ENCODE data around the gene ERCC6. TPM values are rescaled to one million over a fixed set of nuclear protein-coding genes. Genes with fewer than 3 reads are reported as not detected.

Gene ERCC6
- total RNA-seq, 1 donor from 2014 or later, result 23.5 TPM

DNA sequence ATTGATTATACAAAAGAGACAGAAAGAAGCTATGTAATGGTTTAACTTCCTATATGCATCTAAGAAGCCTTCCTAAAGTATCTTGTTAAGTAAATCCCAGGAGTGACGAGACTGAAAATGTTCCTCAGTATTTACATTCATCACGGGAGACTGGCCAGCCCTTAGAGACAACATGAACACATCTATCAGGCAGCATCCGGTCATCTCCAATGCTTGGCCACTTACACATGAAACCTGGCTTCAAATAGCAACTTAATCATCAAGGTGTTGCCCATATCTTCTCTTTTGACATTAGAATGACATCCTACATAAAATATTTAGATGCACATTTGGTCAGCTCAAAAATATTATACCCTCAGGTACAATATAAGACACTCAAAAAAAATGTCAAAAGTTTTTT, 33.8 kb downstream of the ERCC6 start:
- intact Hi-C loops (cut with DNase I), result no loop called here
- H3K4me1 ChIP-seq, result no peaks in the 10 kb centered on the region
- ATAC-seq (no peak), DNase-seq (no peak)
- no peaks in the 10 kb centered on the region for H3K9me3 ChIP-seq
- H3K4me3 ChIP-seq, result no peak overlapping the region
- H3K36me3 ChIP-seq, result peaks cover 35% of the 10 kb centered on the region
- TF ChIP-seq, protein P1, sequence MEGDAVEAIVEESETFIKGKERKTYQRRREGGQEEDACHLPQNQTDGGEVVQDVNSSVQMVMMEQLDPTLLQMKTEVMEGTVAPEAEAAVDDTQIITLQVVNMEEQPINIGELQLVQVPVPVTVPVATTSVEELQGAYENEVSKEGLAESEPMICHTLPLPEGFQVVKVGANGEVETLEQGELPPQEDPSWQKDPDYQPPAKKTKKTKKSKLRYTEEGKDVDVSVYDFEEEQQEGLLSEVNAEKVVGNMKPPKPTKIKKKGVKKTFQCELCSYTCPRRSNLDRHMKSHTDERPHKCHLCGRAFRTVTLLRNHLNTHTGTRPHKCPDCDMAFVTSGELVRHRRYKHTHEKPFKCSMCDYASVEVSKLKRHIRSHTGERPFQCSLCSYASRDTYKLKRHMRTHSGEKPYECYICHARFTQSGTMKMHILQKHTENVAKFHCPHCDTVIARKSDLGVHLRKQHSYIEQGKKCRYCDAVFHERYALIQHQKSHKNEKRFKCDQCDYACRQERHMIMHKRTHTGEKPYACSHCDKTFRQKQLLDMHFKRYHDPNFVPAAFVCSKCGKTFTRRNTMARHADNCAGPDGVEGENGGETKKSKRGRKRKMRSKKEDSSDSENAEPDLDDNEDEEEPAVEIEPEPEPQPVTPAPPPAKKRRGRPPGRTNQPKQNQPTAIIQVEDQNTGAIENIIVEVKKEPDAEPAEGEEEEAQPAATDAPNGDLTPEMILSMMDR (IDR thresholded peaks at IDR 0.05), result no peak
- H3K27me3 ChIP-seq (ENCODE audit: low read depth), result no peaks in the 10 kb centered on the region
- no peak overlapping the region for H3K27ac ChIP-seq

- no peaks in the 10 kb centered on the region for H3K4me1 ChIP-seq
- no peaks in the 10 kb centered on the region for H3K9me3 ChIP-seq
- H3K27me3 ChIP-seq (ENCODE audit: low read depth), result no peaks in the 10 kb centered on the region
- peaks cover 39% of the 10 kb centered on the region for H3K36me3 ChIP-seq
- DNase-seq (no peak), ATAC-seq (no peak)
- H3K27ac ChIP-seq, result no peak overlapping the region
- no peak overlapping the region for H3K4me3 ChIP-seq
- intact Hi-C loops (cut with DNase I), result no loop called here
- TF ChIP-seq, protein P1 (IDR thresholded peaks at IDR 0.05), result no peak
These were observed 34.4 kb downstream of the ERCC6 start for GRCh38 chr10:49504528-49504927.

DNA sequence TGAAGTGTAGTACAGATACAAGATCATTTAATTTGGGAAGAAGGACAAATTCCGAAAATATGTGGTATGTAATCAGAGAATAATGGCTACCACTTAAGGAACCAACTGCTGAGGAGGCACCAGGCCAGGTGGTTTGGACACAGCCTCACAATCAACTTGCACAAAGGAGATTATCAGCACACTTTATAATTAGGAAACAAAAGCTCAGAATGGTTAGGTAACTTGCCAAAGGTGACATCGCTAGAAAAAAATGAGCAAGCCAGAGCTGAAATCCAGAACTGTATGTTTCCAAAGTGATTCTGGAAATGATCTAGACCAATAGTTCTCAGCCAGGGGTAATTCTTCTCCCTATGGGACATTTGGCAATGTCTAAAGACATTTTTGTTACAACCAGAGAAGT, 36.6 kb downstream of the ERCC6 start:
- peaks cover 51% of the 10 kb centered on the region for H3K36me3 ChIP-seq
- H3K27me3 ChIP-seq (ENCODE audit: low read depth), result no peaks in the 10 kb centered on the region
- DNase-seq, result no peak
- intact Hi-C loops (cut with DNase I), result no loop called here
- TF ChIP-seq, protein P1 (IDR thresholded peaks at IDR 0.05), result no peak
- H3K4me1 ChIP-seq, result no peaks in the 10 kb centered on the region
- no peak overlapping the region for H3K27ac ChIP-seq
- H3K9me3 ChIP-seq, result no peaks in the 10 kb centered on the region
- no peak overlapping the region for H3K4me3 ChIP-seq
- no peak for ATAC-seq

DNA sequence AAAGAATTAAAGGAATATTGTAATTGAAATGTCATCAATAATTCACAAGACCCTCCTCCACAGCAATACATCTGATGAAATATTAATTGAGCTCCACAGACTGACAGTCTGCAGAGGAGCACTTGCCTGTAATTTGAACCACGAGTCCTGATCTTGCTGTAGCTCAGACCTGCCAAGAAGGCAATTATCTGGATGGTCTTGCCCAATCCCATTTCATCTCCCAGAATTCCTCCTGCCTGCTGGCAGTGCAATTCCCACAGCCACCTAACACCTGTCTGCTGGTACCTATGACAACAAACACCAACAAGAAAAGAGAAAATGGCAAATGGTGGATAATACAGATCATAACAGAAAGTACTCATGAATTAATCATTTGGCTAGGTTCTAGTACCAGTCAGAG, 38.5 kb downstream of the ERCC6 start:
- no peak overlapping the region for H3K4me3 ChIP-seq
- no peaks in the 10 kb centered on the region for H3K4me1 ChIP-seq
- intact Hi-C loops (cut with DNase I), result no loop called here
- peaks cover 44% of the 10 kb centered on the region for H3K36me3 ChIP-seq
- ATAC-seq, result no peak
- H3K27ac ChIP-seq, result no peak overlapping the region
- no peak for DNase-seq
- no peaks in the 10 kb centered on the region for H3K27me3 ChIP-seq (ENCODE audit: low read depth)
- TF ChIP-seq, protein P1 (IDR thresholded peaks at IDR 0.05), result no peak
- no peaks in the 10 kb centered on the region for H3K9me3 ChIP-seq

- Histone ChIP-seq H3K36me3 (peaks cover 33% of the 10 kb centered on the region), H3K4me1 (no peaks in the 10 kb centered on the region), H3K9me3 (no peaks in the 10 kb centered on the region), H3K27me3 (ENCODE audit: low read depth) (no peaks in the 10 kb centered on the region), H3K27ac (no peak overlapping the region), H3K4me3 (no peak overlapping the region)
- no peak for DNase-seq
- ATAC-seq, result no peak
- TF ChIP-seq, protein P1 (IDR thresholded peaks at IDR 0.05), result no peak
- intact Hi-C loops (cut with DNase I), result no loop called here
These were observed 39.5 kb downstream of the ERCC6 start for GRCh38 chr10:49499305-49499851.

- H3K27ac ChIP-seq, result no peak overlapping the region
- H3K4me3 ChIP-seq, result no peak overlapping the region
- intact Hi-C loops (cut with DNase I), result no loop called here
- H3K9me3 ChIP-seq, result no peaks in the 10 kb centered on the region
- no peak for DNase-seq
- ATAC-seq, result no peak
- TF ChIP-seq, protein P1 (IDR thresholded peaks at IDR 0.05), result no peak
- H3K27me3 ChIP-seq (ENCODE audit: low read depth), result no peaks in the 10 kb centered on the region
- peaks cover 30% of the 10 kb centered on the region for H3K36me3 ChIP-seq
- H3K4me1 ChIP-seq, result no peaks in the 10 kb centered on the region
These were observed 40.5 kb downstream of the ERCC6 start for GRCh38 chr10:49498425-49498824.

Measured in lower lobe of right lung (tissue), 2 donors.